Astrocyte of the cerebellum (primary cell): Measurements from ENCODE around the gene ADAM21.
"Not testable (repeated sequence)": the region's sequence is repeated elsewhere in the genome, so short reads cannot be mapped to it uniquely, and the experiment has no call there.

Experiments used
- DNase-seq: peaks from one replicate; pipeline ENCODE4 v3.0.0-alpha.2; 2011; ENCODE audit warnings: low read depth
- H3K4me3 ChIP-seq: 2 replicates; pipeline ENCODE4 v1.5.1; 2011; ENCODE audit warnings: mild to moderate bottlenecking, low read depth, low read length, moderate library complexity
- CTCF ChIP-seq: IDR thresholded peaks from 2 replicates; pipeline ENCODE4 v1.5.1; 2012; ENCODE audit warnings: low read length, low read depth, moderate library complexity, mild to moderate bottlenecking; ENCODE audit errors: missing control alignments
- in situ Hi-C: cut with HindIII; loops from 2 replicates; pipeline ENCODE4 v1.10.0; 2017; ENCODE audit warnings: low sequenced_read_pairs

ADAM21 gene

GRCh38 chr14:70454731-70455130 is 2.8 kb downstream of the ADAM21 start:
- in situ Hi-C loops: no loop called here
- no peak overlapping the region for H3K4me3 ChIP-seq
- TF ChIP-seq CTCF: no peak
- DNase-seq: no peak

- in situ Hi-C loops: no loop called here
- no peak for DNase-seq
- no peak for TF ChIP-seq CTCF
- no peak overlapping the region for H3K4me3 ChIP-seq
Observed at GRCh38 chr14:70468731-70469130, 16.8 kb downstream of the ADAM21 start.

GRCh38 chr14:70470863-70471563 is 19.0 kb downstream of the ADAM21 start:
- DNase-seq, H3K4me3 ChIP-seq, in situ Hi-C loops: not testable (repeated sequence)

- TF ChIP-seq CTCF: no peak
- no peak overlapping the region for H3K4me3 ChIP-seq
- no peak for DNase-seq
- in situ Hi-C loops: no loop called here
Observed at GRCh38 chr14:70472253-70473159, 20.5 kb downstream of the ADAM21 start.

- in situ Hi-C loops: no loop called here
- H3K4me3 ChIP-seq: no peak overlapping the region
- no peak for DNase-seq
- TF ChIP-seq CTCF: no peak
Observed at GRCh38 chr14:70473825-70474224, 21.9 kb downstream of the ADAM21 start.

GRCh38 chr14:70475459-70475858 is 23.5 kb downstream of the ADAM21 start:
- H3K4me3 ChIP-seq, in situ Hi-C loops, DNase-seq: not testable (repeated sequence)

- H3K4me3 ChIP-seq, in situ Hi-C loops, DNase-seq: not testable (repeated sequence)
Observed at GRCh38 chr14:70477356-70478105, 25.6 kb downstream of the ADAM21 start.
